ENCODE results near the gene DUT.

GRCh38 chr15:48292458-48292857 lies 38.8 kb upstream of the DUT start:
- TF ChIP-seq CTCF (IDR thresholded peaks at IDR 0.05; ENCODE audit: poor library complexity) (no peak), EZH2 (IDR thresholded peaks at IDR 0.05; ENCODE audit: borderline replicate concordance) (no peak), EZH2phosphoT487 (IDR thresholded peaks at IDR 0.05; ENCODE audit: low read depth, severe bottlenecking, unreplicated experiment) (no peak)
